CD14-positive monocyte (primary cell): ENCODE measurements around the gene PRAME. TPM values are rescaled to one million over a fixed set of nuclear protein-coding genes. Genes with fewer than 3 reads are reported as not detected.
A peak's percentile ranks its signal among the peaks of the same experiment; 100 is the strongest.

Experiments used
- DNase-seq, 3 donors: peaks; one replicate each; pipeline ENCODE4 v3.0.0-alpha.2; 2011 to 2022
- H2AFZ ChIP-seq: 2 replicates; pipeline ENCODE4 v1.6.0; 2012; ENCODE audit warnings: mild to moderate bottlenecking, low read depth, low read length, inconsistent platforms; ENCODE audit not compliant: insufficient read depth, poor library complexity, severe bottlenecking
- H3K27ac ChIP-seq, 2 donors: 1 replicate in 1 of 2; 2 replicates in 1 of 2; pipeline ENCODE4 v1.5.1; 2012 to 2013; ENCODE audit warnings: low read length in 2 of 2, control low read depth in 1 of 2, inconsistent platforms in 1 of 2, low read depth in 1 of 2, mild to moderate bottlenecking in 1 of 2
- H3K27me3 ChIP-seq, 2 donors: one replicate each; pipeline versions ENCODE4 v1.6.0 to v1.6.1; 2011 to 2013; ENCODE audit warnings: low read length in 2 of 2; ENCODE audit not compliant: control insufficient read depth in 2 of 2, insufficient read depth in 2 of 2
- H3K36me3 ChIP-seq, 2 donors: replicated peaks in 1 of 2; 1 replicate in 1 of 2; 2 replicates in 1 of 2; pipeline versions ENCODE4 v1.5.1 to v1.6.1; 2012 to 2013; ENCODE audit warnings: low read length in 2 of 2, control low read depth in 1 of 2, inconsistent platforms in 1 of 2, mild to moderate bottlenecking in 1 of 2; ENCODE audit not compliant: insufficient read depth in 2 of 2, control insufficient read depth in 1 of 2
- H3K4me1 ChIP-seq, 2 donors: 1 replicate in 1 of 2; 2 replicates in 1 of 2; pipeline versions ENCODE4 v1.5.1 to v1.6.1; 2012 to 2013; ENCODE audit warnings: low read length in 2 of 2, control low read depth in 1 of 2, inconsistent platforms in 1 of 2, mild to moderate bottlenecking in 1 of 2, moderate library complexity in 1 of 2; ENCODE audit not compliant: insufficient read depth in 2 of 2, control insufficient read depth in 1 of 2
- H3K4me2 ChIP-seq: replicated peaks from 2 replicates; pipeline ENCODE3; 2012; ENCODE audit warnings: low read length, moderate library complexity, mild to moderate bottlenecking; ENCODE audit not compliant: poor library complexity, severe bottlenecking; ENCODE audit errors: extremely low read depth
- H3K4me3 ChIP-seq, 3 experiments: fragments of 200-600 bp in 1 of 3; sonication (generic) in 1 of 3; replicated peaks in 1 of 3; 1 replicate in 2 of 3; 2 replicates in 1 of 3; pipeline ENCODE4 v1.5.1; 2011 to 2013; ENCODE audit warnings: low read length in 3 of 3, mild to moderate bottlenecking in 3 of 3, control low read depth in 2 of 3, low read depth in 2 of 3, inconsistent platforms in 1 of 3, moderate library complexity in 1 of 3
- H3K79me2 ChIP-seq: 2 replicates; pipeline ENCODE4 v1.6.0; 2012; ENCODE audit warnings: mild to moderate bottlenecking, control low read depth, inconsistent platforms, low read length, moderate library complexity; ENCODE audit not compliant: insufficient read depth
- H3K9ac ChIP-seq: 2 replicates; pipeline ENCODE4 v1.6.0; 2017; ENCODE audit warnings: low read length, mild to moderate bottlenecking; ENCODE audit not compliant: insufficient read depth, poor library complexity, severe bottlenecking
- H3K9me3 ChIP-seq, 2 donors: replicated peaks in 1 of 2; 1 replicate in 1 of 2; 2 replicates in 1 of 2; pipeline versions ENCODE4 v1.5.1 to v1.6.1; 2012 to 2013; ENCODE audit warnings: low read length in 2 of 2, control low read depth in 1 of 2; ENCODE audit not compliant: control insufficient read depth in 1 of 2, insufficient read depth in 1 of 2
- H4K20me1 ChIP-seq: 2 replicates; pipeline ENCODE4 v1.6.0; 2012; ENCODE audit warnings: mild to moderate bottlenecking, low read length, control low read depth, moderate library complexity; ENCODE audit not compliant: insufficient read depth
- H3K27ac Mint-ChIP-seq, 7 donors: one replicate each; pipeline ENCODE4 v1.8.0; 2020; ENCODE audit warnings: mild to moderate bottlenecking in 7 of 7, mixed read lengths in 7 of 7, moderate library complexity in 6 of 7, inconsistent platforms in 2 of 7
- H3K27me3 Mint-ChIP-seq, 3 donors: one replicate each; pipeline ENCODE4 v1.8.0; 2021 to 2022; ENCODE audit warnings: low read depth in 3 of 3, mild to moderate bottlenecking in 3 of 3, mixed read lengths in 3 of 3, moderate library complexity in 3 of 3, inconsistent platforms in 1 of 3
- H3K36me3 Mint-ChIP-seq, 2 donors: one replicate each; pipeline ENCODE4 v1.8.0; 2020; ENCODE audit warnings: mixed read lengths in 2 of 2, inconsistent platforms in 1 of 2, mild to moderate bottlenecking in 1 of 2
- H3K4me1 Mint-ChIP-seq: one replicate; pipeline ENCODE4 v1.8.0; 2020; ENCODE audit warnings: mild to moderate bottlenecking, mixed read lengths
- H3K4me3 Mint-ChIP-seq, 2 donors: one replicate each; pipeline ENCODE4 v1.8.0; 2020; ENCODE audit warnings: mild to moderate bottlenecking in 2 of 2, mixed read lengths in 2 of 2, moderate library complexity in 1 of 2
- H3K9me3 Mint-ChIP-seq, 7 donors: one replicate each; pipeline ENCODE4 v1.8.0; 2020 to 2022; ENCODE audit warnings: mixed read lengths in 7 of 7, mild to moderate bottlenecking in 6 of 7, moderate library complexity in 6 of 7, inconsistent platforms in 2 of 7
- WGBS: methylation state at CpG from one replicate; pipeline ENCODE4 v1.1.5; 2013; ENCODE audit warnings: missing lambda C conversion rate; ENCODE audit not compliant: insufficient coverage; 5-methylcytosine and 5-hydroxymethylcytosine counted together
- intact Hi-C, 2 donors: fragments of 100-400 bp; cut with micrococcal nuclease; formaldehyde crosslinking; loops; one replicate each; pipeline versions ENCODE4 v1.15.0 to v1.15.1; 2023
- polyA plus RNA-seq, 3 donors: library from polyadenylated mRNA; depleted of rRNA in 1 of 3; unstranded in 2 of 3; stranded (reverse) in 1 of 3; fragments of 300-500 nt in 2 of 3; fragments of >200 nt in 1 of 3; fragmentation: Illumina TruSeq in 2 of 3; gene quantifications; 1 replicate in 2 of 3; 2 replicates in 1 of 3; pipeline ENCODE4 v1.2.3, GENCODE V29; 2012 to 2021
- TF ChIP-seq, protein P1 (sequence below): fragments of 200-600 bp; IDR thresholded peaks from one replicate; pipeline ENCODE4 v1.8.0; 2022; ENCODE audit warnings: antibody characterized with exemption, mild to moderate bottlenecking

Gene PRAME
- polyA plus RNA-seq, 3 donors: not detected

DNA sequence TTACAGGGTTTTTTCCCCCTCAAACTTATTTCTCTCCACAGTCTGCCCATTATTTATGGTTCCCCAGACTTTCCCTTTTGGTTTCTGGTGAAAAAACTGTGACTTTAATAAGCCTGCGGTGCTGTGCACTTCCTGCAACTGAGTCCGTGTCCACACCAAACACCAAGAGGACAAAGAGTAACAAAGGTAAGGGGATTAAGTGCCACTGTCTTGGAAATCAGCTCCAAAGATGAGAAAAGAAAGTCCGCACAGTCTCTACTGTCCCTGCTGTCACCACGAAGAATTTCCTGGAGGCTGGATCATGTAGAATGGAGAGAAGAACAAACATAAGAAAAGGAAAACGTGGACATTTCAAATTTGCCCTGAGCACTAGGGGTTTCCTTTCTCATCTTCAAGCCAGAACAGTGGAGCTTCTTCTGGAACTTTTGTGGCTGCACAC lies 17.9 kb upstream of the PRAME start:
- intact Hi-C loops: no loop called here
- H3K27ac ChIP-seq: no peak overlapping the region
- 86% methylated on average over 2 of the region's 5 CpGs for WGBS
- no peak overlapping the region for H3K9ac ChIP-seq
- H3K27me3 Mint-ChIP-seq: peaks cover 8% of the 10 kb centered on the region in 3 donors
- H3K4me3 ChIP-seq: no peak overlapping the region
- H3K4me3 Mint-ChIP-seq: no peak overlapping the region
- no peaks in the 10 kb centered on the region for H3K9me3 ChIP-seq
- H3K27me3 ChIP-seq: peaks cover 5% of the 10 kb centered on the region in 2 donors
- H4K20me1 ChIP-seq: no peaks in the 10 kb centered on the region
- H3K27ac Mint-ChIP-seq: no peak overlapping the region
- H3K4me1 Mint-ChIP-seq: no peaks in the 10 kb centered on the region
- TF ChIP-seq, protein P1, sequence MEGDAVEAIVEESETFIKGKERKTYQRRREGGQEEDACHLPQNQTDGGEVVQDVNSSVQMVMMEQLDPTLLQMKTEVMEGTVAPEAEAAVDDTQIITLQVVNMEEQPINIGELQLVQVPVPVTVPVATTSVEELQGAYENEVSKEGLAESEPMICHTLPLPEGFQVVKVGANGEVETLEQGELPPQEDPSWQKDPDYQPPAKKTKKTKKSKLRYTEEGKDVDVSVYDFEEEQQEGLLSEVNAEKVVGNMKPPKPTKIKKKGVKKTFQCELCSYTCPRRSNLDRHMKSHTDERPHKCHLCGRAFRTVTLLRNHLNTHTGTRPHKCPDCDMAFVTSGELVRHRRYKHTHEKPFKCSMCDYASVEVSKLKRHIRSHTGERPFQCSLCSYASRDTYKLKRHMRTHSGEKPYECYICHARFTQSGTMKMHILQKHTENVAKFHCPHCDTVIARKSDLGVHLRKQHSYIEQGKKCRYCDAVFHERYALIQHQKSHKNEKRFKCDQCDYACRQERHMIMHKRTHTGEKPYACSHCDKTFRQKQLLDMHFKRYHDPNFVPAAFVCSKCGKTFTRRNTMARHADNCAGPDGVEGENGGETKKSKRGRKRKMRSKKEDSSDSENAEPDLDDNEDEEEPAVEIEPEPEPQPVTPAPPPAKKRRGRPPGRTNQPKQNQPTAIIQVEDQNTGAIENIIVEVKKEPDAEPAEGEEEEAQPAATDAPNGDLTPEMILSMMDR: no peak
- peaks cover 0 to 2% (median 0%) of the 10 kb centered on the region in 7 donors for H3K9me3 Mint-ChIP-seq
- H3K36me3 ChIP-seq: no peaks in the 10 kb centered on the region
- H3K4me1 ChIP-seq: no peaks in the 10 kb centered on the region
- no peaks in the 10 kb centered on the region for H3K36me3 Mint-ChIP-seq
- H2AFZ ChIP-seq: no peak overlapping the region
- no peak for DNase-seq
- H3K4me2 ChIP-seq: no peak overlapping the region
- no peaks in the 10 kb centered on the region for H3K79me2 ChIP-seq

DNA sequence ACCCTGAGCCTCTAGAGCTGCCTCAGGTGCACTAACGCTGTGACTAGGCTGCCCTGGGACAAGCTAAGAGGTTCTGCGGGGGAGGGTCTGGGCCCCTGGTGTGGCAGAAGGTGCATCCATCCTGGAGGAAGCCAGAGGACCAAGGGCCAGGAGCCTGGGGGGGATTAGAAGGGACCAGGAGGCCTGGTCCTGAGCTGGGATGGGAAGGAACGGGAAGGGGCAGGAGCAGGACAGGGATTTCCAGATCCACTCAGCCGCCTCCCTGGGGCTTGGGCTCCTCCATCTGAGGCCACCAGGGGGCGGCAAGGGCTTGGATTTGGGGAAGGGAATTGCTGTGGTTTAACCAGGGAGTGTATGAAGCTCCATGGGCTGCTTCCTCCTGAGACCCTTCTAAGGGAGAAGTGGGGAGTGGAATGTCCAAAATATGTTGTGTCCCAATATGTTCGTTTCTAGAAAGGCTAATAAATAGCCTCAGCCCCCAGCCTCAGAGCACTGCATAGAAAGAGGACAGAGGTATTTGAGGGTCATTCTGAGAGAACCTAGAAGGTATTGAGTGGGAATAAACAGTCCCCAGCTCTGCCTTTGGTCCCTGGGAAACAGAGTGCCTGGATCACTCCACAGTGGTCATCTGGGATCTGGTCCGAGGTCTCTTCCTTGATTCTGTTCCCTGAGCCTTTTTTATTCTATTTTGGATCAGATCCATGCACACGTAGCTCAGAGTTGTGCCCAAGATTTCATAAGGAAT lies 17.4 kb upstream of the PRAME start:
- Histone ChIP-seq H3K27me3 (peaks cover 5% of the 10 kb centered on the region in 2 donors), H3K4me3 (no peak overlapping the region), H3K4me2 (no peak overlapping the region), H3K27ac (no peak overlapping the region), H3K4me1 (no peaks in the 10 kb centered on the region), H2AFZ (no peak overlapping the region), H3K79me2 (no peaks in the 10 kb centered on the region), H3K9me3 (no peaks in the 10 kb centered on the region), H4K20me1 (no peaks in the 10 kb centered on the region), H3K9ac (no peak overlapping the region), H3K36me3 (no peaks in the 10 kb centered on the region)
- H3K36me3 Mint-ChIP-seq: no peaks in the 10 kb centered on the region
- peaks cover 0 to 2% (median 0%) of the 10 kb centered on the region in 7 donors for H3K9me3 Mint-ChIP-seq
- TF ChIP-seq, protein P1: peak; percentile 84
- H3K27me3 Mint-ChIP-seq: peaks cover 8 to 10% (median 8%) of the 10 kb centered on the region in 3 donors
- intact Hi-C loops: no loop called here
- H3K4me1 Mint-ChIP-seq: no peaks in the 10 kb centered on the region
- H3K4me3 Mint-ChIP-seq: no peak overlapping the region
- peak in 2 of 3 donors; percentile 11 to 19 for DNase-seq
- no peak overlapping the region for H3K27ac Mint-ChIP-seq
- WGBS: 50% methylated on average over 6 of the region's 8 CpGs
